NCI-H345 (cell line): ENCODE data around the gene SCARF1.
A peak's percentile ranks its signal among the peaks of the same experiment; 100 is the strongest.

Experiments
- DNase-seq: peaks from one replicate; lab custom pipeline; 2025; lab: John Stamatoyannopoulos, UW

Gene SCARF1

GRCh38 chr17:1627982-1628855, 17.3 kb downstream of the SCARF1 start, which contains the start of gene SLC43A2:
SLC43A2 (minus strand) TSS chr17:1628834; CDS start chr17:1627874, 960 bp downstream.
- peak; percentile 74 for DNase-seq

GRCh38 chr17:1627182-1627981, 18.1 kb downstream of the SCARF1 start:
- no peak for DNase-seq

GRCh38 chr17:1626333-1626732, 19.2 kb downstream of the SCARF1 start:
- DNase-seq, result no peak

- DNase-seq, result no peak
These were observed 20.0 kb downstream of the SCARF1 start for GRCh38 chr17:1625581-1625980.

GRCh38 chr17:1625053-1625452, 20.5 kb downstream of the SCARF1 start:
- DNase-seq, result no peak

GRCh38 chr17:1624650-1625049, 20.9 kb downstream of the SCARF1 start:
- no peak for DNase-seq

GRCh38 chr17:1623057-1623630, 22.4 kb downstream of the SCARF1 start:
- no peak for DNase-seq

- DNase-seq, result no peak
These were observed 24.1 kb downstream of the SCARF1 start for GRCh38 chr17:1621273-1621954.

- DNase-seq, result no peak
These were observed 25.0 kb downstream of the SCARF1 start for GRCh38 chr17:1620486-1620885.

- no peak for DNase-seq
These were observed 27.8 kb downstream of the SCARF1 start for GRCh38 chr17:1617620-1618174.

- DNase-seq, result no peak
These were observed 29.4 kb downstream of the SCARF1 start for GRCh38 chr17:1616101-1616500.

- DNase-seq, result no peak
These were observed 33.1 kb downstream of the SCARF1 start for GRCh38 chr17:1612400-1612799.

- no peak for DNase-seq
These were observed 33.8 kb downstream of the SCARF1 start for GRCh38 chr17:1611715-1612114.

GRCh38 chr17:1608676-1609075, 36.9 kb downstream of the SCARF1 start:
- DNase-seq, result no peak

- DNase-seq, result no peak
These were observed 37.6 kb downstream of the SCARF1 start for GRCh38 chr17:1607971-1608320.

- DNase-seq, result no peak
These were observed 39.1 kb downstream of the SCARF1 start for GRCh38 chr17:1606352-1606985.

- DNase-seq, result no peak
These were observed 39.7 kb downstream of the SCARF1 start for GRCh38 chr17:1605681-1606351.

GRCh38 chr17:1604831-1605528, 40.6 kb downstream of the SCARF1 start:
- DNase-seq, result no peak

- no peak for DNase-seq
These were observed 44.0 kb downstream of the SCARF1 start for GRCh38 chr17:1601571-1601970.
